ENCODE results near the gene TOM1L1. TPM values are rescaled to one million over a fixed set of nuclear protein-coding genes. Genes with fewer than 3 reads are reported as not detected.

TOM1L1 gene
- total and polyA plus RNA-seq, 2 donors (not counting 1 experiment from before 2014, with no cell fraction given) = 34.5 to 34.7 TPM

DNA sequence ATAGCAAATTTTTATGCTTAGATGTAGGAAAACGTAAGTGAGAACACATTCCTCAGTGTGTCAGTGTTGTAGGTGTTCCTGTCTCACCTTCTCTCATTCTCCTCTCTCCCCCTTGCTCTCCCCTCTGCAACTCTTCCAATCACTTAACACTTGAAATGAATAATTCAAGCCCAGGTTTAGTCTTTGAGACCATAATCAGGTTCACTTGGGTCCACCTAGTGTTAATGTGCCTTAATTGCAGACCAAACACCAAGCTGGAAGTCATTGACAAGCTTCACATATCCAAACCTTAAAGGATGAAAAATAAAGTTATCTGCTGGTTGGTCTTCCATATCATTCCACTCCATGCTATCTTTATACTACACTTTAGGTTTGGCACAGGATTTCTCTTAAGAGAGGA is 104.9 kb downstream of the TOM1L1 start:
- TF ChIP-seq, protein P1, sequence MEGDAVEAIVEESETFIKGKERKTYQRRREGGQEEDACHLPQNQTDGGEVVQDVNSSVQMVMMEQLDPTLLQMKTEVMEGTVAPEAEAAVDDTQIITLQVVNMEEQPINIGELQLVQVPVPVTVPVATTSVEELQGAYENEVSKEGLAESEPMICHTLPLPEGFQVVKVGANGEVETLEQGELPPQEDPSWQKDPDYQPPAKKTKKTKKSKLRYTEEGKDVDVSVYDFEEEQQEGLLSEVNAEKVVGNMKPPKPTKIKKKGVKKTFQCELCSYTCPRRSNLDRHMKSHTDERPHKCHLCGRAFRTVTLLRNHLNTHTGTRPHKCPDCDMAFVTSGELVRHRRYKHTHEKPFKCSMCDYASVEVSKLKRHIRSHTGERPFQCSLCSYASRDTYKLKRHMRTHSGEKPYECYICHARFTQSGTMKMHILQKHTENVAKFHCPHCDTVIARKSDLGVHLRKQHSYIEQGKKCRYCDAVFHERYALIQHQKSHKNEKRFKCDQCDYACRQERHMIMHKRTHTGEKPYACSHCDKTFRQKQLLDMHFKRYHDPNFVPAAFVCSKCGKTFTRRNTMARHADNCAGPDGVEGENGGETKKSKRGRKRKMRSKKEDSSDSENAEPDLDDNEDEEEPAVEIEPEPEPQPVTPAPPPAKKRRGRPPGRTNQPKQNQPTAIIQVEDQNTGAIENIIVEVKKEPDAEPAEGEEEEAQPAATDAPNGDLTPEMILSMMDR (conservative IDR thresholded peaks at IDR 0.05 in 1 of 2, IDR thresholded peaks at IDR 0.05 in 1 of 2; ENCODE audit: low read depth in 1 of 2, low read length in 2 of 2) = peak; percentile 21 to 57
- TF ChIP-seq EZH2 (IDR thresholded peaks at IDR 0.05; ENCODE audit: low read length, missing control alignments) = no peak
- DNase-seq (ENCODE audit: low read depth in 2 of 2) = peak; percentile 19 to 32
- Histone ChIP-seq H3K36me3 (ENCODE audit: control insufficient read depth, insufficient read depth, low read length) (no peaks in the 10 kb centered on the region), H3K27me3 (ENCODE audit: control insufficient read depth, insufficient read depth, low read length) (no peaks in the 10 kb centered on the region), H3K9ac (ENCODE audit: insufficient read depth, low read length) (no peak overlapping the region), H3K9me3 (ENCODE audit: control insufficient read depth, insufficient read depth, low read depth, low read length) (no peaks in the 10 kb centered on the region), H3K4me1 (ENCODE audit: control insufficient read depth, extremely low read depth, insufficient read depth, low read length) (no peaks in the 10 kb centered on the region), H3K27ac (ENCODE audit: insufficient read depth, low read length) (no peak overlapping the region), H3K4me2 (ENCODE audit: extremely low read depth, insufficient read depth, low read length) (no peak overlapping the region), H4K20me1 (ENCODE audit: control insufficient read depth, extremely low read depth, insufficient read depth, low read length) (no peaks in the 10 kb centered on the region), H2AFZ (ENCODE audit: low read length) (no peak overlapping the region), H3K4me3 (replicated peaks in 1 of 4; ENCODE audit: control extremely low read depth in 1 of 4, insufficient read depth in 1 of 4, low read depth in 3 of 4, low read length in 4 of 4) (no peak overlapping the region), H3K79me2 (ENCODE audit: control insufficient read depth, insufficient read depth, low read length) (no peaks in the 10 kb centered on the region)

Other genes with a start within 250 kb of the TOM1L1 start
- 58.0 and 62.3 TPM in 2 replicates for gene COX11, start 67.8 kb downstream of the TOM1L1 start, total RNA-seq
- 33.6 and 39.0 TPM in 2 replicates for gene COX11, start 67.8 kb downstream of the TOM1L1 start, polyA plus RNA-seq
- 5.6 and 10.3 TPM in 2 replicates for gene STXBP4, start 67.9 kb downstream of the TOM1L1 start, total RNA-seq
- gene STXBP4, start 67.9 kb downstream of the TOM1L1 start, polyA plus RNA-seq = 9.8 and 11.0 TPM in 2 replicates